Measurements from ENCODE around the gene ACVR1.

- no peak for TF ChIP-seq POLR2A (IDR thresholded peaks at IDR 0.05)
- no peak for TF ChIP-seq CTCF (IDR thresholded peaks at IDR 0.05)
Observed at GRCh38 chr2:157845081-157845480, 31.0 kb downstream of the ACVR1 start.
